Measurements from ENCODE around the gene MAPK13.

GRCh38 chr6:36170704-36171103, 40.4 kb downstream of the MAPK13 start:
- no peak for TF ChIP-seq CTCF (IDR thresholded peaks at IDR 0.05; ENCODE audit: insufficient read depth, low read length)
- no peak for TF ChIP-seq GABPA (IDR thresholded peaks at IDR 0.05; ENCODE audit: low read depth)
- TF ChIP-seq POLR2AphosphoS5 (IDR thresholded peaks at IDR 0.05; ENCODE audit: low read depth) = no peak

All from HL-60 (cell line).